Stimulated activated CD8-positive, alpha-beta memory T cell treated with anti-CD3 and anti-CD28 coated beads, Interleukin-4, amount 100 ng/mL, for 48 hours (primary cell): Measurements from ENCODE around the gene PFKFB4.
A peak's percentile ranks its signal among the peaks of the same experiment; 100 is the strongest.

Experiments
- DNase-seq: peaks from one replicate; pipeline ENCODE4 v3.0.0-alpha.2; 2020

PFKFB4 gene

DNA sequence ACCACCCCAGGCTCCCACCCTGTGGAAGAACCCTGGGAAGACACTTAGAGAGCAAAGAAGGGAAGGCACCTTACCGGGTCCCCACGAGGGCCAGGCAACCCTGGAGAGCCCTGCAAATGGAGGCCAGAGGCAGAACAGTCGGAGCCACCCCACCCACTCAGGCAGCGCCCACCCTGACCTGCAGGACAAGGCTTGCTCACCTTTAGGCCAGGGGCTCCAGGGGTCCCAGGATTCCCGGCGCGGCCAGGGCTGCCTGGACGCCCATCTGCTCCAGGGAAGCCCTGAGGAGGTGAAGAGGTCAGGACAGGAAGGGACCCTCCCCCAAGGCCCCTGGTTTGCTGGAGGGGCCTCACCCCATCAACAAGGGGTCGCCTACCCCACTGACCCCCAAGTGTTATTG is 28.2 kb upstream of the PFKFB4 start:
- DNase-seq: no peak

DNA sequence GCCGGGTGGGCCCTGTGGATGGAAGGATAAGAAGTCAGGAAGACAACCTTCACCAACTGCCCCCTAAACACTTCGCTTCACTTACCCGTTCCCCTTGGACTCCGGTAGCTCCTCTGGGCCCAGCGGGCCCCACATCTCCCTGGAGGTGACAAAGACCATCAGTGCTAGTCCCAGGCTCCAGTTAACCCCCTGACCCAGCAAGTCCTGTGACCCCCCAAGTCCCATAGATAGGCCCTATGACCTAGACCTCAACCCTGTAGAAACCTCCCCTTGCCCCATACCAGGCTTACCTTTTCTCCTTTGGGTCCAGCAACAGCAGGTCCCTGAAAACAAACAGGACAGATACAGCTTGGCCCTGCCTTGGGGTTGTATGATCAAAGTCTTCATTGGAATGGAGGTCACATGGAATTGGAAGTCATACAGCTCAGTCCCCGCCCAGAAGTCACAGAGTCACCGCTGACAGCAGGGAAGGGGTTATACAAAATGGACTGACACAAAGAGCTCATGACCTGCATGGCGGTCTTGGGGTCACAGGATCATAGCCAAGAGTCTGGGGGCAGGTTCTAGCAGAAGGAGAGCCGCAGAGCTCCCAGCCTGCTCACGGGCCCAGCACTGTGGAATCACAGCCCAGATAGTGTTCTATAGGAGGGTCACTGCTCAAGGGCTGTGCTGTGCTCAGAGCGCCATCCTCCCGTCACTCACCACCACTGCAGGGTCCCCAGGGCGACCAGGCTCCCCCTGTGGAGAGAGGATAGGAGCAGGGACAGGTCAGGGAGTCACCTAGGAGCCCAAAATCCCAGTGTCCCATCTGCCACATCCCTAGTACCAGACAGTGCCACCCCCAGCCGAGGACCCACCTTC is 25.2 kb upstream of the PFKFB4 start:
- DNase-seq: no peak

DNA sequence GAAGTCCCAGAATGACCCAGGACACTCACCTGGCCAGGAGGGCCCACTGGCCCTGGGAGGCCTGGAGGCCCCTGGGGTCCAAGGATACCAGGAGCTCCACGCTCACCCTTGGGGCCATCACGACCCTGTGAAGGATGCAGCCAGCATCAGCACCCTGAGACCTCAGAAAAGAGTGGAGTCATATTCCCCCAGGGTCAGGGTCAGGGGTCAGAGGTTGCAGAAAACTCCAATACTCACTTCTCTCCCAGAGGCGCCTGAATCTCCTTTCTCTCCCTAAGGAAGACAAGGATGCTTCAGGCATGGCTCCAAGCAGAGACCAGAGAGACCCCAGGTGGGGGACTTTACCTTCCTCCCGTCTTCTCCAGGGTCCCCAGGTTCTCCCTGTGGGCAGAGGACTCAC is 20.0 kb upstream of the PFKFB4 start:
- no peak for DNase-seq

DNA sequence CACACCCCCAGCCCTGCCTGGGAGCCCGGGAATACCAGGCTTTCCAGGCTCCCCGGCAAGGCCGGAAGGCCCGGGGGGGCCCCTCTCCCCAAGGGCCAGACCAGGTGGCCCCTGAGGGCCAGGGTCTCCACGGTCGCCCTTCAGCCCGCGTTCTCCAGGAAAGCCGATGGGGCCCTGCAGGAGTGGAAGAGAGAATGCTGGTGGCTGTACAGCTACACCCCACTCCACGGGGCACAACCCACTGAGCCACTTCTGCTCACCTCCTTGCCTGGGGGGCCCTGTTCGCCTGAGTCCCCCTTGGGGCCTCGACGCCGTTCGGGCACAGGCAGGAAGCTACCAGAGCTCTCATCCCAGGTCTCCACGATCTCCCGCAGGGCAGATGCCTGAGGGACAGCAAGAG is 18.8 kb upstream of the PFKFB4 start:
- DNase-seq: no peak

DNA sequence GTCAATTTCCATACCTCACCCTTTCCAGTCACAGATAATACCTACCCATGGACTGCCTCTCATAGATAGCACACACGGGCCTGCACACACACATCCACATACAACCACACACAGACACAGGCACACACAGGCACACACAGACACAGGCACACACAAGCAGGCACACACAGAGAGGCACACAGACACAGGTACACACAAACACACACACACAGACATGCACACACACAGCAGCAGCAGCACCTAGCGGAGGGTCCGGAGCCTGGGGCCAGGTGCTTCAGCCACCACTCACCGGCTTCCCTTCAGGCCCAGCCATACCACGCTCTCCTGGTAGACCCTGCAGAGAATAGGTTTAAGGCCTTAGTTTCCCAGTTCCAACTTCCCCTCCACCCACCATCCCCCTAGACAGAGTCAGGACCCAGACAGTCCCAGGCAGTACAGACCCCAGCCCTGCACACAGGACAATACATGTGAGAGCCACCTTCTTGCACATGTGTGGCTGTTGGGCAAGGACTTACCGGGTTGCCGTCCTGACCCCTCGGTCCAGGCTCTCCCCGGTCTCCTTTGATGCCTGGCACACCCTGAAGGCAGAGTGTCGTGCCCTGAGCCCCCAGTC is 17.5 kb upstream of the PFKFB4 start:
- no peak for DNase-seq

DNA sequence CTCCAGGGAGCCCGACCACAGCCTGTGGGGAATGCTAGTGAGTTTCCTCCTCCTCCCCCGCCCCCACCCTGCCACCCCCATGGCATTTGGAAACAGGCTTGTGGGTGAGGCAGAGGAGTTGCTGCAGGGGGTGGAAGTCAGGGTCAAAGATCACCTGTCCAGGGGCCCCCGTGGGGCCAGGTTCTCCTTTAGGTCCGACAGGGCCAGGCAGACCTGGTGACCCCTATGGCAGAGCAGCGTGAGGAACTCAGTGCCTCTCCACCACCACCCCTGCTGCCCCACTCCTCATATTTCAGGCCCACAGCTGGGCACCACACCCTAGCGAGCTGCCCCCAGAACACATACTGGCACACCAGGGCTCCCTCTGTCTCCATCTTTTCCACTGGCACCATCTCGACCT is 15.9 kb upstream of the PFKFB4 start:
- no peak for DNase-seq

DNA sequence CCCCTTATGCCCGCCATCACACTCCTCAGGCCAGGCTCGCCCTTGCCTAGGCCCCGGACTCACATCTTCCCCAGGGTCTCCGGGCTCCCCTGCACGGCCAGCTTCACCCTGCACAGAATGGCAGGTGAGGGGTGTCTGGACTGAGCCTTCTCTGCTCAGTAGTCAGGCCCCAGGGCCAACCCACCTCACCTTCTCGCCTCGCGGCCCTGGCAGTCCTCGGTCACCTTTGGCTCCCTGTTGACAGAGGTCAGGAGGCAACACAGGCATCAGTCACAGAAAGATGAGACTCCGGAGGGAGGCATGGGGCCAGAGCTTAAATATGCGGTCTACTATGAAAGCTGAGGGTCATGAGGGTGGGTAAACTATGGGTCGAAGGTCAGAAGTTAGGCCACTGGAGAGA is 15.3 kb upstream of the PFKFB4 start:
- DNase-seq: no peak

DNA sequence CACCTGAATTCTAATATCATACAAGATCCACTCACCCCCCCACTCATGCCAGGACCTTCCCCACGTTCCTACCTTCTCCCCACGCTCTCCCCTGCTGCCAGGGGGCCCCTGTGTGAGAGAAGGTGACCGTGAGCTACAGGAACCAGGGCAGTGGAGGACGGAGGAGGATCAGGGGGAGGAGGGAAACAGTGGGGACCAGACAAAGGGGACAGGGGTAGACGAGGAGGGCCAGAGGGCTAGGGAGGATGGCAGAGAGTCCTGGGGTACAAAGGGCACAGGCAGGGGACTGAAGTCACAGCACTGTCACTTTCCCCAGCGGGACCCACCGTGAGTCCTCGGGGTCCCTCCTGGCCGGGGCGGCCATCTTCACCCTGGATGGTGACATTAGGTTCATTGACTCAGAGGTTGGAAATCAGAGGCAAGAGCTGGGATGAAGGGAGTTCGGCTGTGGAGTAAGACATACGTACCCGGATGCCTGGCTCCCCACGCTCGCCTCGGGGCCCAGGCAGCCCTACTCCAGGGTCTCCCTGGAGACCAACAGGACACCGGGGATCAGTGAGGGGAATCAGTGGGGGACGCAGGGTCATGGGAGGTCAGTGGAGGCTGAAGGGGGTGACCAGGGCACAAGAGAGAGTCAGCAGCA is 13.3 kb upstream of the PFKFB4 start:
- no peak for DNase-seq

DNA sequence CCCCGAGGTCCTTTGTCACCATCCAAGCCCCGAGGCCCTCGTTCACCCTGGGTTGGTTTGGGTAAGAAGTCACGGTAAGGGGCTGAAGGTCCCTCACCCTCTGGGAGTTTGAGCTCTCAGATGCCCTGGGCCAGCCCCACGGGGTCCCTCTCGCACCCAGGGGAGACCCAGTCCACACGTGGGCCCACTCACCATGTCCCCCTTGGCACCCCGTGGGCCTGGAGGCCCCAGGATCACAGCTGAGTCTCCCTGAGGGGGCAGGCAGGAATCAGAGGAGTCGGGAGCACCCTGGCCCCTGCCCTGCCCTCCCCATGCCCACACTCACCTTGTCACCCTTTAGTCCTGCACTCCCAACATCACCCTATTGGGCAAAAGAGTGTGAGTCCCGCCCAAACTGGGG is 12.8 kb upstream of the PFKFB4 start:
- DNase-seq: no peak

DNA sequence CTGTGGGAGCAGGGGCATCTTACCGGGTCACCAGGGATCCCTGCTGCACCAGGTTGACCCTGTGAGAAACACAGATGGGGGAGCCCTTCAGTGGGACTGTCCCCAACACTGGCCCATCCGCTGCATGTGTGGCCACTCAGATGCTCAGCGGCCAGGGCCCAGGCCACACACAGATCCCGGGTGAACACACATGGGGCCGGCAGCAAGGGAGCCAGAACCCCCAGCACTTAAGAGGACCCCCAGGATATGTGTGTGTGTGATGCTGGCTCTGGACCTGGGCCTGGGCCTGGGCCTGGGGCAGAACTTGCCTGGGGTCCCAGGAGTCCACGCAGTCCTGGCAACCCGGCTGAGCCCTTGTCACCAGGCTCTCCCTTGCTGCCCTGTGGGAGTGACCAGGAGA is 11.9 kb upstream of the PFKFB4 start:
- no peak for DNase-seq

DNA sequence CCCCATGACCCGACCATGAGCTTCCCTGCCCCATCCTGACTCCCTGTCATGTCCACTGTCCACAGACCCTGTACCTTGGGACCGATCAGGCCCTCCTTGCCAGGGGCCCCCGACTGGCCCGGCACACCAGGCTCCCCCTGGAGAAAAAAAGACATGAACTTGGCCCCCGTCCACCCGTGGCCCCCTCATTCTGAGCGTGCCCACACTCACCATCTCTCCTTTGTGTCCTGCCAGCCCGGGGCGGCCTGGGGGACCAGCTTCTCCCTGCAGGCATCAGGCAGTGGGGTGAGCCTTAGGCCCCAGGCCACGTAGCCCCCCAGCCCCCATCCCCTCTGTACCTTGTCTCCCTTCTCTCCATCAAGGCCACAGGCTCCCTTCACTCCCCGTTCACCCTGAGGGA is 10.9 kb upstream of the PFKFB4 start:
- no peak for DNase-seq

DNA sequence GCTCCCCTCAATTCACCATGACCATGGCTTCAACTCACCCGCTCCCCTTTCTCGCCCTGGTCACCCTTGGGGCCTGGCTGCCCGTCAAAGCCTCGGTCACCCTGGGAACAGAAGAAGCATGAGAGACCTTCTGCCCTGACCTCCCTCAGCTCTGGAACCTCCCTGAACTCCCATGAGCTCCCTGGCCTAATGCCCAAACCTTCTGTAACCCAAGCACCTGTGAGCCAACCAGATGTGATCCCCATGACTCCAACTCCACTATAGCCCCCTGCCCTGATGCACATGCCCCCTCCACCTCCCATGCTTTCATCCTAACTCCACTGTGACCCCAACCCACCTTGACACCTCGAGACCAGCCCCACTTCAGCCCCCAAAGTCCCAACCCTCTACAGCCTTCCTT is 10.5 kb upstream of the PFKFB4 start:
- DNase-seq: no peak

DNA sequence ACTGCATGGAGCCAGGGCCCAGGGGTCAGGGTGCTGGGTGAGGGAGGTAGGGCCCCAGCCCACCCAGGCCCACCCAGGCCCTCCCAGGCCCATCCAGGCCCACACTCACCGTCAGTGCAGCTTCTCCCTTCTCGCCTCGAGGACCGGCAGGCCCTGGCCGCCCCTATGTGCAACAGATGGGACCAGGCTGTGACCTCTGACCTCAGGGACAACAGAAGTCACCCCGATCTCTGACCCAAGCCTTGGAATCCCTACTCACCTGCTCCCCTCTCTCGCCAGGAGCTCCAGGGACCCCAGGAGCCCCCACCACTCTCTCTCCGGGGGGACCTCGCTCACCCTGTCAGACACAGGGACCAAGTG is 9.8 kb upstream of the PFKFB4 start:
- DNase-seq: no peak

DNA sequence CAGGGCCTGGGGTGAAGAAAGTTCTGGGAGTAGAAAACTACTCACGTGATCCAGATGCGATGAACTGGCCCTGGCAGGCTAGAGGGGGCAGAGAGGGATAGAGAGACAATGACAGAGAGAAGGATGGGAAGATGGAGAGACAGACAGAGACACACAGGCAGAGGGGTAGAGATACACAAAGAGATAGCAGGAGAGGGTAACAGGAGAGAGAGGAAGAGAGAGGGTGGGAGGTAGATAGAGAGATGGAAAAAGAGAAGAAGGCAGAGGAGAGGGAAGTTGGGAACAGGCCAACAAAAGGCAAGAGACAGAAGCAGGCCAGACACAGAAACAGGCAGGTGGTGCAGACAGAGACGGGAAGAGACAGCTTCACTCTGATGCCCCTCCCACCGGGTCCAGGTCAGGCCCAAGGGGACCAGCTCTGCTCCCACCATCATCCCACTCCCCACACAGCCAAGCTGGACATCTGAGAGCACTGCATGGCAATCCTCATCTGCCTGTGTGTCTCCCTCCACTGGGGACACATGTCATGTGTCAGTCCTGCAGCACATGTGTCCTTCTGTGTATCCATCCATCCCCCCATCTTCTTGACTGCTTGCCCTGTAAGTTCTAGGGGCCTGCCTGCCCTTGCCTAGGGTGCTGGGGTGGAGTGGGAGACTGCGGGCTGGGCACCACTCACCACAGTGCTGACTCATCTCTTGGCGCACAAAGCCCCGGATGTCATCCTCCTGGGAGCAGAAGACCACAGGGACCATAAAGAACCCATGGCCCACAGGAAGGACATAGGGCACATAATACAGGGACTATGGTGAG is 9.2 kb upstream of the PFKFB4 start:
- peak; percentile 43 for DNase-seq

DNA sequence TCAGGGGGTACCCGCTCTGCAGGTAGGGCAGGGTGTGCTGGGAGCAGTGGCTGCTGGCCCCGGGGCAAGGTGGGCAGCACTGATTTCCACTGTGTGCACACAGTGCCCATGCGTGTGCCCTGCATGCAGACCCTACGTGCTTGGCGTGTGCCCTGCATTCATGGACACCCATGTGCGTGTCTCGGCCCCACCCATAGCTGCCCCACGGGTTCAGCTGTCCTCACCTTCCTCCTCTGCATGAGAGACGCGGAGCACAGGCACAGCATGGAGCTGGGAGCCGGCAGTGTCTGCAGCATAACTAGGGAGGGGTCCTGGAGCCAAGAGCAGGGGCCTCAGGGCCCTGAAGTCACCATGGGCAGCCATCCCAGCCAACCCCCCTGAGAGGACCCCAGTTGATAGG is 8.6 kb upstream of the PFKFB4 start:
- DNase-seq: no peak

DNA sequence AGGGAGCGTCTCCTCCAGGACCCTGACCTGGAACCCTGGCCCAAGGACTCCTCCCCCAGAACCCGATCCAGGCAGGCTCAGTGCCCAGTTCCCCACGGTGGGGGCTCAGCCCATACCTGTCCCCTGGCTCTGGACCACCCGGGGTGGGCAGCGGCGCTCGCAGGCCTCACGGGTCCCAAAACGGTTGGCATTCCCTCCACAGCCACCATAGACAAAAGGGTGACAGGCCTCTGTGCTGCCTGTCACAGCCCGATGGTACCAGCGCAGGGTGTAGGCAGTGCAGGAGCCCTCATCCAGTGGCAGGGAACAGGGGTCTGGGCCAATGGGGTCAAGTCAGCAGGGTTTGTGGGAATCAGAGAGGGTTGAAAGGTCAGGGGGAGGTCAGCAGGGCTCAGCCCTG is 8.1 kb upstream of the PFKFB4 start:
- DNase-seq: no peak

DNA sequence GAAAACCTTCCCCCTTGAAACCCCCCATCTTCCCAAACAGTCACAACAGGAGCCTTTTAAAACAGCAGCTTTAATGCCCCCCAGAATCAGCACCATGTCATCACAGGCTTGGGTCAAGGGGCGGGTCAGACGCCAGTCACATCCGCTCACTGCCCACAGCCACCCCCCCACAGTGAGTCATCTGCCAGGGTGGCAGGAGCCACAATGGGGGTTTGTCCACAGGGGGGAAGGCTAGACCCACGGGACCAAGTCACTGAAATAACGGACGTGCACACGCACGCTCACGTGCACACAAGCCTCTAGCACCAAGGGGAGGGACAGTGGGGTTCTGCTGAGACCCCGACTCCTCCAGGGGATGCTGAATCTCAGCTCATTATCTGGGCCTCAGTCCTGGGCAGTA is 7.4 kb upstream of the PFKFB4 start:
- peak; percentile 73 for DNase-seq

DNA sequence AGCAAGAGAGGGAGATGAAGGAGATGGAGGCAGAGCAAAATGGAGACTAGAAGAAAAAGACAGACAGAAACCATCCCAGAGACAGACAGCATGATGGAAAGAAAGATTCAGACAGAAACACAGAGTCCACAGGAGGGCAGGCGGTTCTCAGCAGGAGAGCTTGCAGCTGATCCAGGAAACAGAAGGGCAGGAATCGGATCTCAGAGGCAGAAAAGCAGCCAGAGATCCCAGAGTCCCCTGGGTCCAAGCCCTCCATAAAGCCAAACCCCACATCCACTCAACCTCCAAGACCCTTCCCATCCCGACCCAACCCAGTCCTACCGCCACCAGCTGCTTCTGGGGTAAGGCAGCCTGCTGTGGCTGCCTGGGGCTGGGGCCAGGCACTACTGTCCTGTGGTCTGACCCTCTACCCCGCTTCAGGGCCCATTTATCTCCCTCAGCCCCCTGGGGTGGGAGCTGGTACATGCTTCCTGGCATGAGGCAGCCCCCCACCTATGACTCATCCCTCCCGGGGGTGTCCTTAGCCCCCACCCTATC is 6.8 kb upstream of the PFKFB4 start, which contains the start of gene UCN2:
TSS of gene UCN2 (minus strand) at position 400 of the 537 bp plus-strand sequence. CDS start 657 bp downstream, outside the sequence.
- DNase-seq: no peak

DNA sequence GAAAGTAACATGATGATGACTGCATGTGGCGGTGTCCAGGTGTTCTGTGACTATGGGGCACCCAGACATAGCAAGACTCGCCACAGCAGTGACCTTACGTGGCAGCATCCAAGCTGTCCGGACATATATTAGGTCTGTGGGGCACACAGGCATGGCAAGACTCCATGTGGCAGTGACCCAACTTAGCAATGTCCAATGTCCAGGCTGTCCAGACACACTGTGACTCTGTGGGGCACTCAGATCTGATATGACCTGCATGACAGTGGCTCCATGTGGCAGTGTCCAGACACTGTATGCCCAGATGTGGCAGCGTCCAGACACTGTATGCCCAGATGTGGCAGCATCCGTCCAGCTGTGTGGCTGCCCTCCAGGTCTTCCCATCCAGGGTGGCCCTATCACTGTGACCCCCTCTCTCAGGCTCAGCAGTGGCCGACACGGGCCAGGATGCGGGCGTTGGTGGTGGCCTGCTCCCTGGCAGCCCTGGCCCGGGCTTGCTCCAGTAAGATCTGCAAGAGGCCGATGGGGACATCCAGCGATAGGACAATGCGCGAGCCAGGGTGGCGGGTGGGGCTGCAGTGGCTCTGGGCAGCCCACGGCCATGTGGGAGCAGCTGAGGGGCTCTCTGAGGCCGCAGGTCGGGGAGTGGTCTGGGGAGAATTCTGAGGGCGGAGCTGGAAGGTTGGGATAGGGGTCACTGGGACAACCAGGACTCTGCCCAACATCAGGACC is 5.9 kb upstream of the PFKFB4 start:
- DNase-seq: no peak

DNA sequence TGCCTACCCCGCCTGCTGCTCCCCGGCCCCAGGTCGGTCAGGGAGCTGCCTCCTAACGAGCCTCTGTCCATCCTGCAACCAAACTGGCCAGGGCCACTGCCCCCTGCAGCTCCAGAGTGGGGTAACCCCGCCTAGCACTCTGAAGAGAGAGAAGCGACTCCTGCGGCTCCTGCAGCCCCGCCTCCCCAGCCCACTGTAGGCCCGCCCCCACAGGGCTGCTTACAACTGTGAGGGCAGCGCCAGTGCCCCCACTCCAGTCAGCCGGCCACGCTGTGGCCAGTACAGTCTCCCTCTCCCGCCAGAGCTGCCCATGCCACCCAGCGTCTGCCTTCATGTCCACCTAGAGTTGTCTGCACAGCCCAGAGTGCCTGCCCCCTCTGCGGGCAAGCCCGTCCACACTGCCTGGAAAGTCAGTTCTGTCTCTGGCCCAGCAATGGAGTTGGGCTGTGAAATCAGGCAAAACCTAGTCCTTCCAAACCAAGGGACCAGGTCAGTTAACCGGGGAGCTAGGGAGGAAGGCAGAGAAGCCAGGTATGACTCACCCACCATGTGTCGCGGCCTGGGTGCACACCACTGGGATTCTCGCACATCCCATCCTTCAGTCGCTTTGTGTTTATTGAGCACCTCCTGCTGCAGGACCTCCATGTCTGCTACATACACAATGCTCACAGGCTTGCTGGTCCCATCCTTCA is 4.6 kb upstream of the PFKFB4 start:
- peak; percentile 46 for DNase-seq

DNA sequence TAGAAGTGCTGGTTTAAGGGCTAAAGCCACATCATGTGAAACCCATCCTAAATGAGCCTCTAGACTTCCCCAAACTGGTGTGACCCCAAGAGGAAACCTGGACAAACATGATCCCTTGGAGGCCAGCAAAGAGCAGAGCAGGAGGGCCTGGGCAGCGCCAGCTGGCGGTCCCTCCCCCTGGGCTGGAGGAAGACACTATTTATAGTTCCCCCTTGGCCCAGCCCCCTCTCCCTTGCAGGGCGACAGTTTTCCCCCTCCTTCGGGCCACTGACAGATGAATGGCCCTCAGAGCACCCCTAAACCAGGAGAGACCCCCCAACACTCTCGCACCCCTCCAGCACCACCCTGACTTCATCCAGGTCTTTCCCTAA is 4.0 kb upstream of the PFKFB4 start:
- no peak for DNase-seq
